Nephron (organoid): ENCODE data around the gene COL27A1.

Experiments used
- H3K27ac Mint-ChIP-seq, 3 experiments: 2 replicates each; pipeline ENCODE4 v1.8.0; 2020; ENCODE audit warnings: mixed read lengths in 3 of 3, mild to moderate bottlenecking in 2 of 3, moderate library complexity in 1 of 3
- H3K27me3 Mint-ChIP-seq: 2 replicates; pipeline ENCODE4 v1.8.0; 2021; ENCODE audit warnings: low read depth, mild to moderate bottlenecking, moderate library complexity, mixed read lengths
- H3K36me3 Mint-ChIP-seq: 2 replicates; pipeline ENCODE4 v1.8.0; 2020; ENCODE audit warnings: low read depth, mixed read lengths
- H3K4me1 Mint-ChIP-seq: 2 replicates; pipeline ENCODE4 v1.8.0; 2020; ENCODE audit warnings: mixed read lengths
- H3K4me3 Mint-ChIP-seq, 3 experiments: 2 replicates each; pipeline ENCODE4 v1.8.0; 2020; ENCODE audit warnings: mild to moderate bottlenecking in 3 of 3, mixed read lengths in 3 of 3, moderate library complexity in 2 of 3
- H3K9me3 Mint-ChIP-seq: 2 replicates; pipeline ENCODE4 v1.8.0; 2020; ENCODE audit warnings: mixed read lengths
- CTCF ChIP-seq, 3 experiments: fragments of 200-600 bp; sonication (generic); IDR thresholded peaks; one replicate each; pipeline ENCODE4 v1.5.0; 2021; ENCODE audit warnings: antibody characterized with exemption in 3 of 3; ENCODE audit not compliant: unreplicated experiment in 3 of 3

The COL27A1 gene

GRCh38 chr9:114167591-114168091 lies 12.3 kb downstream of the COL27A1 start:
- Mint-ChIP-seq H3K4me1 (peaks cover 56% of the 10 kb centered on the region), H3K27me3 (peaks cover 4% of the 10 kb centered on the region), H3K27ac (no peak overlapping the region), H3K9me3 (no peaks in the 10 kb centered on the region), H3K4me3 (no peak overlapping the region), H3K36me3 (peaks cover 11% of the 10 kb centered on the region)
- no peak for TF ChIP-seq CTCF (IDR thresholded peaks at IDR 0.05; ENCODE audit: unreplicated experiment in 3 of 3)

- Mint-ChIP-seq H3K4me1 (peaks cover 59% of the 10 kb centered on the region), H3K9me3 (no peaks in the 10 kb centered on the region), H3K27me3 (peaks cover 4% of the 10 kb centered on the region), H3K36me3 (peaks cover 11% of the 10 kb centered on the region), H3K27ac (peak overlapping the region; percentile 19 to 97 (median 68)), H3K4me3 (no peak overlapping the region)
- TF ChIP-seq CTCF (IDR thresholded peaks at IDR 0.05; ENCODE audit: unreplicated experiment in 3 of 3) = no peak
Observed at GRCh38 chr9:114168281-114169028, 13.1 kb downstream of the COL27A1 start.

GRCh38 chr9:114169029-114169951 lies 14.0 kb downstream of the COL27A1 start:
- peaks cover 4% of the 10 kb centered on the region for H3K27me3 Mint-ChIP-seq
- peaks cover 11% of the 10 kb centered on the region for H3K36me3 Mint-ChIP-seq
- peak overlapping the region in 2 of 3 experiments; percentile 30 to 58 for H3K4me3 Mint-ChIP-seq
- TF ChIP-seq CTCF (IDR thresholded peaks at IDR 0.05; ENCODE audit: unreplicated experiment in 3 of 3) = no peak
- H3K9me3 Mint-ChIP-seq = no peaks in the 10 kb centered on the region
- peaks cover 59% of the 10 kb centered on the region for H3K4me1 Mint-ChIP-seq
- peak overlapping the region; percentile 81 to 97 (median 96) for H3K27ac Mint-ChIP-seq

- H3K4me1 Mint-ChIP-seq = peaks cover 63% of the 10 kb centered on the region
- H3K36me3 Mint-ChIP-seq = peaks cover 11% of the 10 kb centered on the region
- H3K27ac Mint-ChIP-seq = peak overlapping the region; percentile 81 to 97 (median 96)
- no peak for TF ChIP-seq CTCF (IDR thresholded peaks at IDR 0.05; ENCODE audit: unreplicated experiment in 3 of 3)
- peaks cover 4% of the 10 kb centered on the region for H3K27me3 Mint-ChIP-seq
- no peaks in the 10 kb centered on the region for H3K9me3 Mint-ChIP-seq
- peak overlapping the region in 1 of 3 experiments; percentile 30 for H3K4me3 Mint-ChIP-seq
Observed at GRCh38 chr9:114169952-114170770, 14.8 kb downstream of the COL27A1 start.

GRCh38 chr9:114170771-114171461 lies 15.6 kb downstream of the COL27A1 start:
- H3K36me3 Mint-ChIP-seq = peaks cover 11% of the 10 kb centered on the region
- TF ChIP-seq CTCF (IDR thresholded peaks at IDR 0.05; ENCODE audit: unreplicated experiment in 3 of 3) = no peak
- no peak overlapping the region for H3K4me3 Mint-ChIP-seq
- H3K9me3 Mint-ChIP-seq = no peaks in the 10 kb centered on the region
- H3K4me1 Mint-ChIP-seq = peaks cover 67% of the 10 kb centered on the region
- H3K27me3 Mint-ChIP-seq = peaks cover 4% of the 10 kb centered on the region
- peak overlapping the region in 2 of 3 experiments; percentile 96 to 97 for H3K27ac Mint-ChIP-seq
